Heart left ventricle (tissue), 16 donors: ENCODE measurements around the gene HUNK. TPM values are rescaled to one million over a fixed set of nuclear protein-coding genes. Genes with fewer than 3 reads are reported as not detected.

ENCODE experiments used
- ATAC-seq, 4 donors: fragments of 200-7000 bp; cut with Tn5 transposase; one replicate each; pipeline ENCODE4 v1.9.1; 2020 to 2022; ENCODE audit warnings: moderate library complexity in 4 of 4, mild to moderate bottlenecking in 3 of 4, moderate number of reproducible peaks in 1 of 4
- DNase-seq, 5 donors: peaks; one replicate each; pipeline ENCODE4 v3.0.0-alpha.2; 2020
- H3K27ac ChIP-seq, 12 donors: fragments of 200-600 bp; sonication (generic) in 4 of 12; one replicate each; pipeline versions ENCODE4 v1.5.0 to v1.8.0; 2016 to 2022; ENCODE audit warnings: mild to moderate bottlenecking in 2 of 12
- H3K27me3 ChIP-seq, 9 donors: fragments of 200-600 bp; sonication (generic) in 2 of 9; one replicate each; pipeline versions ENCODE4 v1.5.1 to v1.8.0; 2016 to 2022; ENCODE audit warnings: mild to moderate bottlenecking in 3 of 9
- H3K36me3 ChIP-seq, 9 donors: fragments of 200-600 bp; sonication (generic) in 2 of 9; one replicate each; pipeline versions ENCODE4 v1.5.0 to v1.8.0; 2018 to 2022; ENCODE audit warnings: mild to moderate bottlenecking in 2 of 9
- H3K4me1 ChIP-seq, 12 donors: fragments of 200-600 bp; sonication (generic) in 4 of 12; one replicate each; pipeline versions ENCODE4 v1.5.0 to v1.8.0; 2016 to 2022; ENCODE audit warnings: mild to moderate bottlenecking in 3 of 12
- H3K4me3 ChIP-seq, 12 donors: fragments of 200-600 bp; sonication (generic) in 4 of 12; one replicate each; pipeline versions ENCODE4 v1.5.0 to v1.8.0; 2017 to 2022; ENCODE audit warnings: mild to moderate bottlenecking in 9 of 12, moderate library complexity in 4 of 12
- H3K9me3 ChIP-seq, 12 donors: fragments of 200-600 bp; sonication (generic) in 4 of 12; one replicate each; pipeline versions ENCODE4 v1.5.0 to v1.8.0; 2016 to 2022; ENCODE audit warnings: mild to moderate bottlenecking in 1 of 12
- CTCF ChIP-seq, 12 donors: fragments of 200-600 bp; sonication (generic) in 4 of 12; IDR thresholded peaks; one replicate each; pipeline versions ENCODE4 v1.5.0 to v1.8.0; 2018 to 2022; ENCODE audit warnings: antibody characterized with exemption in 12 of 12, mild to moderate bottlenecking in 5 of 12
- POLR2A ChIP-seq, 2 donors: fragments of 450-650 bp; IDR thresholded peaks; one replicate each; pipeline ENCODE4 v1.6.1; 2017; ENCODE audit warnings: antibody characterized with exemption in 2 of 2, mild to moderate bottlenecking in 2 of 2, moderate library complexity in 2 of 2
- WGBS, 4 donors: extraction: QIAGEN DNeasy Blood & Tissue Kit in 2 of 4; methylation state at CpG; one replicate each; pipeline versions ENCODE4 v1.1.5 to v1.1.7; 2013 to 2018; 5-methylcytosine and 5-hydroxymethylcytosine counted together
- intact Hi-C, 10 donors: fragments of 100-400 bp; cut with DNase I; formaldehyde crosslinking; loops; one replicate each; pipeline versions ENCODE4 v1.11.1 to v1.14.2; 2022
- polyA plus RNA-seq, 2 donors: library from polyadenylated mRNA; stranded (reverse); fragments of 200-250 nt; gene quantifications; one replicate each; pipeline ENCODE4 v1.2.3, GENCODE V29; 2013
- total RNA-seq, 9 donors: library from RNA; depleted of rRNA in 2 of 9; stranded (reverse); fragments of >200 nt in 2 of 9; fragmentation: NEBNext Ultra II Directional in 3 of 9; extraction: Animal tissue kit (Norgen Biotek cat#: 25700) in 3 of 9; gene quantifications; one replicate each; pipeline versions ENCODE4 v1.1.0 to v1.2.4, GENCODE V29; 2016 to 2023
- donor health status: ischemic (EF 13 %, LVEDD 7.1; RV severe dilation, severe dysfunction).
- donor health status: healthy with polysubstance abuse.
- donor health status: DM: no; HTN: yes; CAD: no.
- donor health status: DM: no; HTN: no; CAD: no.
- donor health status: ischemic (EF 25% LVEDD 6.9; RV normal size, moderate dysfunction).
- donor health status: ischemic (EF 25% LVEDD 5.7; RV mildly dilated, moderate dysfunction).
- donor health status: healthy.
- donor health status: DM: yes; HTN: yes; CAD: no.
- donor health status: ischemic (EF 35%, LVEDD 5.7; RV mildly dilated, moderate dysfunction).
- donor health status: nonischemic (EF 11% LVEDD 7.7; RV severe dilation, severe dysfunction).
- donor health status: DM: yes; HTN: yes; CAD: no.
- donor health status: PGD.
- donor health status: ischemic (EF 29% LVEDD 5.4; RV normal size, mild dysfunction).
- donor health status: nonischemic (EF 23%, LVEDD 6.1; RV moderate dilation, normal function).

Gene HUNK
- total and polyA plus RNA-seq, 11 donors = 0.02 to 1.4 (median 0.22) TPM

- Histone ChIP-seq H3K9me3 (no peaks in the 10 kb centered on the region), H3K27ac (no peak overlapping the region), H3K27me3 (no peaks in the 10 kb centered on the region), H3K4me3 (no peak overlapping the region), H3K4me1 (no peaks in the 10 kb centered on the region), H3K36me3 (no peaks in the 10 kb centered on the region)
- ATAC-seq (no peak), DNase-seq (no peak)
- 87 to 94% (median 91%) methylated on average over 15 of the region's 15 CpGs for WGBS, 4 donors
- no peak for TF ChIP-seq POLR2A (IDR thresholded peaks at IDR 0.05)
- TF ChIP-seq CTCF (IDR thresholded peaks at IDR 0.05) = no peak
- intact Hi-C loops = no loop called here
These were observed 27.5 kb downstream of the HUNK start for GRCh38 chr21:31900121-31900895.

GRCh38 chr21:31901315-31901714 is 28.5 kb downstream of the HUNK start:
- H3K4me1 ChIP-seq = peaks cover 0 to 7% (median 0%) of the 10 kb centered on the region in 12 donors
- intact Hi-C loops = no loop called here
- no peak overlapping the region for H3K27ac ChIP-seq
- no peaks in the 10 kb centered on the region for H3K9me3 ChIP-seq
- no peaks in the 10 kb centered on the region for H3K27me3 ChIP-seq
- WGBS, 4 donors = 83 to 100% (median 90%) methylated on average over 1 to 2 of the region's 2 CpGs
- TF ChIP-seq CTCF (IDR thresholded peaks at IDR 0.05) (no peak), POLR2A (IDR thresholded peaks at IDR 0.05) (no peak)
- no peak for ATAC-seq
- no peak for DNase-seq
- H3K4me3 ChIP-seq = no peak overlapping the region
- no peaks in the 10 kb centered on the region for H3K36me3 ChIP-seq

- H3K27me3 ChIP-seq = peaks cover 0 to 5% (median 0%) of the 10 kb centered on the region in 9 donors
- H3K9me3 ChIP-seq = no peaks in the 10 kb centered on the region
- intact Hi-C loops = no loop called here
- TF ChIP-seq CTCF (IDR thresholded peaks at IDR 0.05) (no peak), POLR2A (IDR thresholded peaks at IDR 0.05) (no peak)
- no peaks in the 10 kb centered on the region for H3K36me3 ChIP-seq
- DNase-seq (no peak), ATAC-seq (no peak)
- peaks cover 0 to 7% (median 0%) of the 10 kb centered on the region in 12 donors for H3K4me1 ChIP-seq
- H3K27ac ChIP-seq = no peak overlapping the region
- 90 to 96% (median 93%) methylated on average over 6 of the region's 6 CpGs for WGBS, 4 donors
- H3K4me3 ChIP-seq = no peak overlapping the region
These were observed 29.6 kb downstream of the HUNK start for GRCh38 chr21:31902438-31902837.

GRCh38 chr21:31903896-31904295 is 31.1 kb downstream of the HUNK start:
- no peaks in the 10 kb centered on the region for H3K9me3 ChIP-seq
- H3K27ac ChIP-seq = no peak overlapping the region
- H3K27me3 ChIP-seq = peaks cover 0 to 15% (median 0%) of the 10 kb centered on the region in 9 donors
- no peak for DNase-seq
- intact Hi-C loops = no loop called here
- H3K36me3 ChIP-seq = no peaks in the 10 kb centered on the region
- H3K4me3 ChIP-seq = no peak overlapping the region
- TF ChIP-seq CTCF (IDR thresholded peaks at IDR 0.05) (no peak), POLR2A (IDR thresholded peaks at IDR 0.05) (no peak)
- no peak for ATAC-seq
- 89 to 94% (median 90%) methylated on average over 3 of the region's 3 CpGs for WGBS, 4 donors
- peaks cover 0 to 12% (median 0%) of the 10 kb centered on the region in 12 donors for H3K4me1 ChIP-seq
